Peyer's patch (tissue), 4 donors: ENCODE measurements around the gene MAP2K5. TPM values are rescaled to one million over a fixed set of nuclear protein-coding genes. Genes with fewer than 3 reads are reported as not detected.

Experiments used
- DNase-seq, 3 donors: peaks; one replicate each; pipeline ENCODE4 v3.0.0-alpha.2; 2017 to 2019
- H3K27ac ChIP-seq, 4 donors: fragments of 200-600 bp; sonication (generic); one replicate each; pipeline ENCODE4 v1.5.1; 2016 to 2019
- H3K27me3 ChIP-seq, 2 donors: fragments of 200-600 bp; sonication (generic); one replicate each; pipeline ENCODE4 v1.5.1; 2019
- H3K36me3 ChIP-seq, 3 donors: fragments of 200-600 bp; sonication (generic); one replicate each; pipeline ENCODE4 v1.5.1; 2016 to 2019
- H3K4me1 ChIP-seq, 4 donors: fragments of 200-600 bp; sonication (generic); one replicate each; pipeline ENCODE4 v1.5.1; 2016 to 2019
- H3K4me3 ChIP-seq, 4 donors: fragments of 200-600 bp; sonication (generic); 1 replicate in 3 of 4; 2 replicates in 1 of 4; pipeline ENCODE4 v1.5.1; 2016 to 2019; ENCODE audit warnings: mild to moderate bottlenecking in 1 of 4
- H3K9me3 ChIP-seq, 4 donors: fragments of 200-600 bp; sonication (generic); one replicate each; pipeline ENCODE4 v1.5.1; 2016 to 2019; ENCODE audit warnings: mild to moderate bottlenecking in 1 of 4
- POLR2A ChIP-seq, 2 donors: fragments of 450-650 bp; IDR thresholded peaks; one replicate each; pipeline ENCODE4 v1.5.1; 2017; ENCODE audit warnings: antibody characterized with exemption in 2 of 2, mild to moderate bottlenecking in 2 of 2, moderate library complexity in 2 of 2
- total RNA-seq, 4 donors: library from RNA; depleted of rRNA; stranded (reverse); fragments of >200 nt; gene quantifications; one replicate each; pipeline ENCODE4 v1.1.0, GENCODE V29; 2016
- TF ChIP-seq, protein P1 (sequence below), 6 experiments: fragments of 450-650 bp in 4 of 6; fragments of 200-600 bp in 2 of 6; sonication (generic) in 1 of 6; IDR thresholded peaks; one replicate each; pipeline ENCODE4 v1.5.1; 2017 to 2019; ENCODE audit warnings: antibody characterized with exemption in 6 of 6, mild to moderate bottlenecking in 3 of 6, moderate library complexity in 1 of 6

MAP2K5 gene
- total RNA-seq, 4 donors from 2014 or later = 14.0 to 50.3 (median 21.2) TPM

DNA sequence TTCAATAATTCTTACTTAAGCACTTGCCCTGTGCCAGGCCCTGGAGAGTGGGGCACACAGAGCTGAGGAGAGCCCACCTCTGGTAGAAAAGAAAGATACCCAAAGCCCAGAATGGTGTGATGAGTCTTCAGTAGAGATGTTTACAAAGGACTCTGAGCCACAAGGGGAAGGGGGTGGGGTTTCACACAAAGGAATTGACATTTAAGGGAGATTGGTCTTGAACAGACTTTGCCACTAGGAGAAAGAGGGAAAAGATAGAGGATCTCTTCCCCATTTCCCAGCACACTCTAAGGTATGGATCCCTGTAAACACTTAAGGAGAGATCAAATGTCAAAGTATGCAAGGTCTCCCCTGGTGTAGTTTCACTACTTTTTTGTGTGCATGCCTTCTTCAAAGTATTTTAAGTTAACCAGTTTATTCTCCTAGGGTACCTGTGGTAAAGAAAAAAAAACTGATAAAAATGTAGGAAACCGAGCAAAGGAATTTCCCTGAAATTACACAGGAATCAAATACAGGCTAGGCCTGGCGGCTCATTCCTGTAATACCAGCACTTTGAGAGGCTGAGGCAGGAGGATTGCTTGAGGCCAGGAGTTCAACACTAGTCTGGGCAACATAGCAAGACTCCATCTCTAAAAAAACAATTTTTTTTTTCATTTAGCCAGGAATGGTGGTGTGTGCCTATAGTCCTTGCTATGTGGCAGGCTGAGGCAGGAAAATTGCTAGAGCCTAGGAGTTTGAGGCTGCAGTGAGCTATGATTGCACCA, 165.2 kb downstream of the MAP2K5 start:
- Histone ChIP-seq H3K36me3 (peaks cover 0 to 15% (median 0%) of the 10 kb centered on the region in 3 donors), H3K27ac (no peak overlapping the region), H3K4me3 (no peak overlapping the region), H3K27me3 (no peaks in the 10 kb centered on the region), H3K4me1 (no peaks in the 10 kb centered on the region), H3K9me3 (no peaks in the 10 kb centered on the region)
- no peak for TF ChIP-seq POLR2A (IDR thresholded peaks at IDR 0.05)
- TF ChIP-seq, protein P1, sequence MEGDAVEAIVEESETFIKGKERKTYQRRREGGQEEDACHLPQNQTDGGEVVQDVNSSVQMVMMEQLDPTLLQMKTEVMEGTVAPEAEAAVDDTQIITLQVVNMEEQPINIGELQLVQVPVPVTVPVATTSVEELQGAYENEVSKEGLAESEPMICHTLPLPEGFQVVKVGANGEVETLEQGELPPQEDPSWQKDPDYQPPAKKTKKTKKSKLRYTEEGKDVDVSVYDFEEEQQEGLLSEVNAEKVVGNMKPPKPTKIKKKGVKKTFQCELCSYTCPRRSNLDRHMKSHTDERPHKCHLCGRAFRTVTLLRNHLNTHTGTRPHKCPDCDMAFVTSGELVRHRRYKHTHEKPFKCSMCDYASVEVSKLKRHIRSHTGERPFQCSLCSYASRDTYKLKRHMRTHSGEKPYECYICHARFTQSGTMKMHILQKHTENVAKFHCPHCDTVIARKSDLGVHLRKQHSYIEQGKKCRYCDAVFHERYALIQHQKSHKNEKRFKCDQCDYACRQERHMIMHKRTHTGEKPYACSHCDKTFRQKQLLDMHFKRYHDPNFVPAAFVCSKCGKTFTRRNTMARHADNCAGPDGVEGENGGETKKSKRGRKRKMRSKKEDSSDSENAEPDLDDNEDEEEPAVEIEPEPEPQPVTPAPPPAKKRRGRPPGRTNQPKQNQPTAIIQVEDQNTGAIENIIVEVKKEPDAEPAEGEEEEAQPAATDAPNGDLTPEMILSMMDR (IDR thresholded peaks at IDR 0.05) = no peak
- DNase-seq = no peak

DNA sequence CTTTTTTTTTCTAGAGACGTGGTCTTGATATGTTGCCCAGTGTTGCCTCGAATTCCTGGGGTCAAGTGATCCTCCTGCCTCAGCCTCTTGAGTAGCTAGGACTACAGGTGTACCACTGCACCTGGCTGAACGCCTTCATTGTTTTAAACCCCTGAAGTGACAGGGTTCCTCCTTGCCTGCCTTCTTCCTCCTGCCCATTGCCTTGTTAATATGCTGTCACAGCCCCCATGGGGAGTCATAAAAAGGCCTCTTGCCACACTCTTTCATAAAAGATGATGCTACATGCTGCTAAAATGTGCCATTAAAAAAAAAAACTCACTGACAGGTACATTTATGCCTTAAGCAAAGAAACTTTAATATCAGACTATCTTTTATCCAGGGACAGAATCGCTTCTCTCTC, 166.0 kb downstream of the MAP2K5 start:
- no peak overlapping the region for H3K27ac ChIP-seq

DNA sequence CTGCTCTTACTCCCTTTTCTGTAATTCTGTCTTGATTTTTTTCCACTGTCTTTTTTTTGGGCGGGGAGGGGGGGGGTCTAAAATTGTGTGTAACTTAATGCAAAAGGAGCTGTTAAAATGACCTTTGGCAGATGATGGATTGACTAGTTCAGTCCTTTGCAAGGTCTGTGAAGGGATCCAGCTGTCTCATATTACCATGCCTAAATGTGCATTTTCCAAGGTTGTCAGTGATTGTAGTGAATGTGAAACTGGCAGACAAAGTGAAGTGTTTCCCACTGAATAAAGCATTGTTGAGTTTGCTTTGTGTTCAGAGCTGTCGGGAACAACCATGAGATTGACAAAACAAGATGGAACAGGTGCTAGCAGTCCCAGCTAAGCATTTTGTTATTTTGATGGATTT, 172.7 kb downstream of the MAP2K5 start:
- Histone ChIP-seq H3K27me3 (no peaks in the 10 kb centered on the region), H3K4me1 (peaks cover 0 to 1% (median 0%) of the 10 kb centered on the region in 4 donors), H3K9me3 (no peaks in the 10 kb centered on the region), H3K27ac (no peak overlapping the region), H3K36me3 (no peaks in the 10 kb centered on the region), H3K4me3 (no peak overlapping the region)
- DNase-seq = no peak
- TF ChIP-seq, protein P1 (IDR thresholded peaks at IDR 0.05) = no peak
- TF ChIP-seq POLR2A (IDR thresholded peaks at IDR 0.05) = no peak

More for the DNA sequence above, 166.0 kb downstream of the MAP2K5 start:
- TF ChIP-seq, protein P1 (IDR thresholded peaks at IDR 0.05) = no peak
- no peak for TF ChIP-seq POLR2A (IDR thresholded peaks at IDR 0.05)
- H3K27me3 ChIP-seq = no peaks in the 10 kb centered on the region
- no peak for DNase-seq
- H3K9me3 ChIP-seq = no peaks in the 10 kb centered on the region
- H3K4me1 ChIP-seq = no peaks in the 10 kb centered on the region
- no peak overlapping the region for H3K4me3 ChIP-seq
- peaks cover 0 to 12% (median 0%) of the 10 kb centered on the region in 3 donors for H3K36me3 ChIP-seq

DNA sequence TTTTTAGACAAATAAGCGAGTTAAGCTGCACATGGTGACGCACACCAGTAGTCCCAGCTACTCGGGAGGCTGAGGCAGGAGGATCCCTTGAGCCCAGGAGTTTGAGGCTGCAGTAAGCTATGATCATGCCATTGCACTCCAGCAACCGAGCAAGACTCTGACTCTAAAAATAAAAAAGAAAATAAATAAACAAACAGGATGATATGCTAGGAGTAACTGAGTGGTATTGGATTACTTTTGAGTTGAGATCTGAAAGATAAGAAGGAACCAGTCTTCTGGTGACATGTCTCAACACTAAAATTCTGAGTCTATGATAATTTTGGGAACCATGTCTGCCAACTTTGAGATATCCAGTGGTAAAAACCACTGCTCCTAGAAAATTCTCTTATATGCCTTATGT, 173.7 kb downstream of the MAP2K5 start:
- H3K27ac ChIP-seq = no peak overlapping the region
- TF ChIP-seq POLR2A (IDR thresholded peaks at IDR 0.05) = no peak

DNA sequence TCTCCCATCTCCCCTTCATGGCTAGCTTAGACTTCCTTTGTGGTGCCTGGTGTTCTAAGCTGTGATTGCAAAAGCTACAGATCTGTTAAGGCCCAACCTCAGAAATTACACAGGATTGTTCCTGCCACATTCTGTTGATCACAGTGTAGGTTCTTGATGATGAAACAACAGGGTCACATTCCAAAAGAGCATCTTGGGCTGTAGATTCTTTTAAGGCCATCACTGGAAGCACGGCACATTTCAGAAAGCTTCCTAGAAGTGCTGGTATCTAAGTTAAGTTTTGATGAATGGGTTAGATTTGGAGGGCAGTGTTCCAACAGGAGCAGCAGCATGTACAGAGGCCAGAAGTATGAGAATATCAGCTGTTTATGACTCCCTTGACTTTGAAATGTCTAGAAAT, 175.3 kb downstream of the MAP2K5 start:
- no peak for DNase-seq
- Histone ChIP-seq H3K27ac (no peak overlapping the region), H3K27me3 (no peaks in the 10 kb centered on the region), H3K9me3 (no peaks in the 10 kb centered on the region), H3K4me1 (peaks cover 0 to 12% (median 0%) of the 10 kb centered on the region in 4 donors), H3K36me3 (no peaks in the 10 kb centered on the region), H3K4me3 (no peak overlapping the region)
- TF ChIP-seq POLR2A (IDR thresholded peaks at IDR 0.05) = no peak
- TF ChIP-seq, protein P1 (IDR thresholded peaks at IDR 0.05) = no peak

More for the DNA sequence above, 173.7 kb downstream of the MAP2K5 start:
- no peaks in the 10 kb centered on the region for H3K27me3 ChIP-seq
- no peak for DNase-seq
- H3K9me3 ChIP-seq = no peaks in the 10 kb centered on the region
- H3K4me1 ChIP-seq = peaks cover 0 to 11% (median 0%) of the 10 kb centered on the region in 4 donors
- no peaks in the 10 kb centered on the region for H3K36me3 ChIP-seq
- H3K4me3 ChIP-seq = no peak overlapping the region

DNA sequence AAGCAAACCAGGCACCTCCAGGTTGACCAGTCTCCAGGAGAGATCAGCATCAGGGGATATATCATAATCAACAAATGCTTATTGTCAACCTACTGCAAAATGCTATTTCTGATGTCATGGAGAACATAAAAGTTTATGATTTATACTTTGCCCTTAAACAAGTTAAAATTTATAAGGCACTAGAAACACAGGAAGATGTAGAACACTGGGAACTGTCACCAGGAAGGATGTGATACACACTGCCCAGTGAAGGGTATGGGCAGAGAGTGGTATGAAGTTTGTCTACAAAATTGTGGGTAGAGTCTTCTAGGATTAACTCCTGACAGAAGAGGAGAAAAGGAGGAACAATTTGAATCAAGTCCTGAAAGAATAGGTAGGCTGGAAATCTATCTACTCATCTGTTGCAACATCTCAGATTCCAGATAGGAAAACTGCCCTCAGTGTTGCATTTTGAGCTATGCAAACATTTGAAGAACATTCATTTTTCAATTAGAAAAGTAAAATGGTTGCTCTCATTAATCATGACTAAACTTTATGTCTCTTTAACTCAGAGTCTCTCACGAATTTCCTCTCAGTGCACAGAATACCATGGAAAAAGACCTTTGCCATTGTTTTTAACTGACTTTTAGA, 176.9 kb downstream of the MAP2K5 start:
- H3K27ac ChIP-seq = no peak overlapping the region
- peaks cover 0 to 12% (median 0%) of the 10 kb centered on the region in 4 donors for H3K4me1 ChIP-seq
- no peak for DNase-seq
- no peaks in the 10 kb centered on the region for H3K27me3 ChIP-seq
- no peaks in the 10 kb centered on the region for H3K9me3 ChIP-seq
- no peak overlapping the region for H3K4me3 ChIP-seq
- TF ChIP-seq, protein P1 (IDR thresholded peaks at IDR 0.05) = no peak
- TF ChIP-seq POLR2A (IDR thresholded peaks at IDR 0.05) = no peak
- H3K36me3 ChIP-seq = no peaks in the 10 kb centered on the region
